NCI-H128 (cell line): Measurements from ENCODE around the gene PMM2.
"Not testable (repeated sequence)": the region's sequence is repeated elsewhere in the genome, so short reads cannot be mapped to it uniquely, and the experiment has no call there.

ENCODE experiments used
- DNase-seq: peaks from one replicate; lab custom pipeline; 2025; ENCODE audit not compliant: unreplicated experiment; lab: John Stamatoyannopoulos, UW

PMM2 gene

DNA sequence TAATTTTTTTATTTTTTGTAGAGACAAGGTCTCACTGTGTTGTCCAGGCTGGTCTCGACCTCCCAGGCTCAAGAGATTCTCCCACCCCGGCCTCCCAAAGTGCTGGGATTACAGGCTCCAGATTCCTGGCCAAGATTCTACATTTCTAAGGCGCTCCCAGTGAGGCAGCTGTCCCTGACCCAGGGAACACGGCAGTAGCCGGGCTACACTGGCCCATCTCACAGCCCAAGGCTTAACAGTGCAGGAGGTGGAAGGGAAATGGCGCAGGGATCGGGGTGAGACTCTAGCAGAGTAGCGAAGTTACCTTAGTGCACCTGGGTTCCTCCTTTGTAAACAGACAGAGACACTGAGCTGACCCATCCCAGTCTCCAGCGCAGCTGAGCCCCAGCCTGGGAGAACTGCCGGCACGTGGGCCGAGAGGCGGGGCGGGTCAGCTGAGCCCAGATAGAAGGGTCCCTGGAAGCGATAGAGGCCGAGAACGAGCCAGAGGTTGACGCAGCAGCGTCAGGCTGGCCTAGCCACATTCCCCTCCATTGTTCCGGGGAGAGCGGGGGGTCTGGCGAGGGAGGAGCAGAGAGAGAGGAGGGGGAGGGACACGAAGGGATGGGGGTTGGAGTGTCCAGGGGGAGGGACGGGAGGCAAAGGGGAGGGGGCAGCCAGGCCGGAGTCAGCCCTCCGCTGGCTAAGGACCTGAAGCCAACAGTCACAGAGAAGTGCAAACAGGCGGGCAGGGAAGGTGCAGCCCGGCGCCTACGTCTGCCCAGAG is 68.7 kb downstream of the PMM2 start:
- no peak for DNase-seq

- DNase-seq, result no peak
Observed at GRCh38 chr16:8866884-8867215, 69.2 kb downstream of the PMM2 start.

DNA sequence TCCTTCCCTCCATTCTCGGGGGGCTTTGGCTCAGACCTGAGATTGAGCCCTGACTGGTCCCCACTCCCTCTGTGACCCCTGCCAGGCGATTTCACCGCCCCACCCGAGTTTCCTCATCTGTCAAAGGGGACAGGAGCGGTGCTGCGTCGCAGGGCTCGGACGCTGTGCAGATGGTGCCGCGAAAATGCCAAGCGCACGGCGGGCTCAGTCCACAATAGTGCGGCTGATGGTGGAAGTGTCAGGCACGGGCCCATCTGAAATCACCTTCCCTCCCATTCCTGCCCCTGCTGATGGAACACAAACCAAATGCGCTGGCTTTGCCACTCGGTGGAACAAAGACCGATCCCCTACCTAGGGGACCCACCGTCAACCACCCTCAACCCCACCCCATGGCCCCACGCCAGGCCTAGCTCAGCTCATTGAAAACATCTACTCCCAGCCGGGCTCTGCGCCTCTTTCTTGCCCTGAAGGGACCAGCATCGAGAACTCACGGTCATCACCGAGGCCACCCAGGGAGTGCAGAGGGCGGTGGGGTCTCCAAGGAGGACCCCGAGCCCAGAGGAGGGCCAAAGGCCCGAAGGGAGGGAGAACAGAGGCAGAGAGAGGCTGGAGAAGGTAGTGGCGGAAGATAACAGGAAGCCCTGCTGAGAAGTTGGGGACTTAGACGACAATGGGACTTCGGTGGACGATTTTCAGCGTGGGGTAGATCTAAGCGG is 69.7 kb downstream of the PMM2 start:
- no peak for DNase-seq

GRCh38 chr16:8867932-8868415 is 70.3 kb downstream of the PMM2 start:
- DNase-seq, result no peak

GRCh38 chr16:8868416-8869211 is 71.0 kb downstream of the PMM2 start, which contains the start of gene CARHSP1:
Gene CARHSP1, minus strand, starts transcription at chr16:8869006. Its CDS starts 9,678 bp downstream, at chr16:8859328.
- peak; percentile 59 for DNase-seq

DNA sequence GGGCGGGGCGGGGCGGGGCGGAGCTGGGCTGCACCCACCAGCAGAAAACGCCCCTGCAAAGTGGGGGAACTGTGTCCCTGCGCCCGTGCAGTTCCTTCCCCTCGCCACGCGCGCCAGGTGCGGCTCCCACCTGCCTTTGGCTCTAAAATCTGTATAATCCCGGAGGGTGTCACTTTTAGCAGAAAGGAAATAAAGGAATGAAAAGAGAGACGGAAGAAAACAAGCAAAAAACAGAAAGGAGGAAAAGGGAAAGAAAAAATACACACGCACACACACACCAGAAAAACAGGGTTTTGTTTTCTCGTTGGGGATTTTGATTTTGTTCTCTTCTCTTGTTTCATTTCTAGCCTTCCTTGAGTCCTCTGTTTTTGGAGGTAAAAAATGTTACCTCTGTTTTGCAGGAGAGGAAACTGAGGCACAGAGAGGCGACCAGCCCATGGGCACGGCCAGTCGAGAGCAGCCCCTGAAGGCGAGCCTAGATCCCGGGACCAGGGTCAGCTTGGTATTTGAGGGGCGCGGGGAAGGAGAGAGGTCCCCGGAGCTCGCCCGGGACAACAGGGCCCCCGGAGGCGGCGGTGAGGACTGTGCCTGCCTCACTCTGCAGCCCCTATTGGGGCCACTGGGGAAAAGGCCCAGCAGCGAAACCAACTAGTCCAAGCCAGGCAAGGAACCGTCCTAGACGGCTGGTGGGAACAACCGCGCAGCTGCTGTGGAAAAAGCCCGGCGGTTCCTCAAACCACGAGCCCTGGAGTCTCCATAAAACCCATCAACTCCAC is 71.8 kb downstream of the PMM2 start:
- no peak for DNase-seq

GRCh38 chr16:8869988-8870241 is 72.3 kb downstream of the PMM2 start:
- not testable (repeated sequence) for DNase-seq

GRCh38 chr16:8872071-8872470 is 74.4 kb downstream of the PMM2 start:
- DNase-seq, result no peak

DNA sequence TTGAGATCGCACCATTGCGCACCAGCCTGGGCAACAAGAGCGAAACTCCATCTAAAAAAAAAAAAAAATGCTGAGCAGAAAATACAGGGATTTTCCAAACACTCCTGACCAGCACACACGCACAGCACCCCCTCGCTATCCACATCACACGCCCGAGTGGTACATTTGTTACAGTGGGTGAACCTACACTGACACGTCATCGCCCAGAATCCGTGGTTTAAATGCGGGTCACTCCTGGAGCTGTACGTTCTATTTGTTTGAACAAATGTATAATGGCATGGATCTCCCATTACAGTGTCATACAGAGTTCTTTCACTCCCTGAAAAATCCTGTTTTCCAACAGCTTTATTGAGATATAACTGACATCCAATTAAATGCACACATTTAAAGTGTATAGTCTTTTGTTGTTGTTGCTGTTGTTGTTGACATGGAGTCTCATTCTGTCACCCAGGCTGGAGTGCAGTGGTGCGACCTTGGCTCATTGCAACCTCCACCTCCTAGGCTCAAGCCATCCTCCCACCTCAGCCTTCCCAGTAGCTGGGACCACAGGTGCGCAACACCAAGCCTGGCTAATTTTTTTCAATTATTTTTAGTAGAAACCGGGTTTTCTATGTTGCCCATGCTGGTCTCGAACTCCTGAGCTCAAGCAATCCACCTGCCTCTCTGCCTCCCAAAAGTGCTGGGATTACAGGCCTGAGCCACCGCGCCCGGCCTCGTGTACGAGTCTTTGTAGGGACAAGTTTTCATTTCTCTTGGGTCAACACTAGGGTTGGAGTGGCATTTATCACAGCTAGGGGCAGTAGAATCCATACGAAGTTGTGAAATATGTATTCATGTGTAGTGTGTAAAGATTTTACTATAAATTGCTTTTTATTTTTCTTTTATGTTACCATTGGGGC is 75.6 kb downstream of the PMM2 start:
- DNase-seq, result no peak

DNA sequence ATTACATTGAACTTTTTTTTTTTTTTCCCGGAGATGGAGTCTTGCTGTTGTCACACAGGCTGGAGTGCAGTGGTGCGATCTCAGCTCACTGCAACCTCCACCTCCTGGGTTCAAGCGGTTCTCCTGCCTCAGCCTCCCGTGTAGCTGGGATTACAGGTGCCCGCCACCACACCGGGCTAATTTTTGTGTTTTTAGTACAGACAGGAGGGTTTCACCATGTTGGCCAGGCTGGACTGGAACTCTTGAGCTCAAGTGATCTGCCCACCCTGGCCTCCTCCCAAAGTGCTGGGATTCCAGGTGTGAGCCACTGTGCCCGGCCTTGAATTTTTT is 76.2 kb downstream of the PMM2 start:
- not testable (repeated sequence) for DNase-seq

DNA sequence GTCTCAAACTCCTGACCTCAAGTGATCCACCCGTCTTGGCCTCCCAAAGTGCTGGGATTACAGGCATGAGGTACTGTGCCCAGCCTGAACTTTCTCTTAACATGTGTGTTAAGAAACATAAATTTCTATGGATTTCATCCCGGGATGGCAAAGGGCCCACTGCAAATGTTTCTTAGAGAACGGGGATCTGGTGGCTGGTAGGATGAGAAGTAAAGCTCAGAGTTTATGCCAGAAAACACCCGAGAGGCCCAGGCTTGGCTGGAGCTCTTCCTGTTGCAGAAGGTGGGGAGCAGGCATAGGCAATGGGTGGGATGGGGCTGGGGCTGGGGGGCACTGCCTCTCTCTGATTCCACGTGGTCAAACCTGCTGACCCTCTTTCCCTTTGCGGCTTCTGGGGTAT is 76.7 kb downstream of the PMM2 start:
- DNase-seq, result no peak

DNA sequence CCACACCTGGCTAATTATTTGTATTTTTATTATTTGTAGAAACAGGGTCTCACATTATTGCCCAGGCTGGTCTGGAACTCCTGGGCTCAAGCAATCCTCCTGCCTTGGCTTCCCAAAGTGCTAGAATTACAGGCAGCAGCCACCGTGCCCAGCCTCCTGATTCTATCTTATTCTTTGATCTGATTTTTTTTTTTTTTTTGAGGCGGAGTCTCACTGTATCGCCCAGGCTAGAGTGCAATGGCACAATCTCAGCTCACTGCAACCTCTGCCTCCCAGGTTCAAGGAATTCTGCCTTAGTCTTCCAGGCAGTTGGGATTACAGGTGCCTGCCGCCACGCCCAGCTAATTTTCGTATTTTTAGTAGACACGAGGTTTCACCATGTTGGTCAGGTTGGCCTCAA is 77.7 kb downstream of the PMM2 start:
- not testable (repeated sequence) for DNase-seq

DNA sequence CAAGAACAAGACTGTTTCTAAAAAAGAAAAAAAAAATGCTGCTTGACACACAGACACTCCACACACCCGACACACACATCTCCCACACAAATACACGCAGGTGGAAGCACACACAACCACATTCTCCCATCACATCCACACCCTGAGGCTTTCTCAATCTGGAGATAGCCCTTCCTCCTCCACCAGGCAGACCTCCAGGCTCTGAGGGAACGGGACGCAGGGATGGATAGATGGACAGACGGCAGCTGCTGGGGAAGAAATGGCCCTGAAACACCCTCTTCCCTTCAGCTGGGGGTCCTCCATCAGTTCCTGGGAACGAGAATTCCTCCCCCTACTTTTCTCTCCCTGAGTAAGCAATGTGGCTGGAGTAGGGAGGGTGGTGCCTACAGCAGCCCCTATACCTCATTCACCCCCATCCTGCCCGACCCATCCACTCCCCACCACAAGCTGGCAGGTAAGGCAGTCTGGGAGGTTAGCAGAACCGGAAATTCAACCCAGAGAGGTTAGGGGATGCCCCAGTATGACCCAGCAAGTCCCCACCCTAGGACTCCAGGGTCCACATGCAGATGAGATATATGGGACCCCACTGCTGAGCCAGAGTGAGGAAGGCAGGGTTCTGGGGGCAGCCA is 80.4 kb downstream of the PMM2 start:
- DNase-seq, result no peak

DNA sequence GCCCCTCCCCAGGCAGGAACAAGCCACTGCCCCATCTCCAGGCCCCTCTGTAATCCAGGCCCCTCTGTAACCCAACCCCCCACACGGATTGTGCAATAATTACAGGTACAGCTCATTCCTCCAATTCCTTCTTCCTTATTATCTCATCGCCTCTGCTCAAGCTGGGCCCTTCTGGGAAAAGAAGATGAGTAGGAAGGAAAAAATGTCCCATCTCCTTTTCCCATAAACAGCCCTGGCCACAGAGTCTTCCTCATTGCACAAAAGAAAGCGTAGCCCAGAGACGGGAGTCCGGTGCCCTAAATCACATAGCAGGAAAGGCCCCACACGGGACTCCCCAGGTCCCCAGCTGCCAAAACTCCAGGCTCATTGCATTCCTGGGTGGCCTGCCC is 80.9 kb downstream of the PMM2 start:
- DNase-seq, result no peak

GRCh38 chr16:8880839-8881510 is 83.3 kb downstream of the PMM2 start:
- DNase-seq, result no peak

- DNase-seq, result no peak
Observed at GRCh38 chr16:8882041-8882617, 84.5 kb downstream of the PMM2 start, which contains the start of gene LITAFD. Gene LITAFD, plus strand, starts transcription at chr16:8882351. Its CDS starts 2,005 bp downstream, at chr16:8884356.

GRCh38 chr16:8882725-8883377 is 85.2 kb downstream of the PMM2 start:
- no peak for DNase-seq
